Mucosa of descending colon (tissue), 3 donors: ENCODE measurements around the gene TMEM80. TPM values are rescaled to one million over a fixed set of nuclear protein-coding genes. Genes with fewer than 3 reads are reported as not detected.
"Not testable (repeated sequence)": the region's sequence is repeated elsewhere in the genome, so short reads cannot be mapped to it uniquely, and the experiment has no call there.

ENCODE experiments used
- ATAC-seq: fragments of 200-7000 bp; cut with Tn5 transposase; one replicate; pipeline ENCODE4 v1.9.1; 2020; ENCODE audit warnings: mild to moderate bottlenecking, moderate library complexity
- DNase-seq, 3 donors: peaks; one replicate each; pipeline ENCODE4 v3.0.0-alpha.2; 2020
- H3K36me3 ChIP-seq: fragments of 200-600 bp; one replicate; pipeline ENCODE4 v1.8.0; 2021; ENCODE audit warnings: low read depth, mild to moderate bottlenecking
- H3K4me1 ChIP-seq: fragments of 200-600 bp; one replicate; pipeline ENCODE4 v1.8.0; 2021; ENCODE audit warnings: low read depth, mild to moderate bottlenecking
- H3K4me3 ChIP-seq: fragments of 200-600 bp; one replicate; pipeline ENCODE4 v1.8.0; 2021; ENCODE audit warnings: mild to moderate bottlenecking
- H3K9me3 ChIP-seq: fragments of 200-600 bp; one replicate; pipeline ENCODE4 v1.8.0; 2021; ENCODE audit warnings: mild to moderate bottlenecking
- CTCF ChIP-seq: fragments of 200-600 bp; IDR thresholded peaks from one replicate; pipeline ENCODE4 v1.8.0; 2022; ENCODE audit warnings: antibody characterized with exemption, mild to moderate bottlenecking
- intact Hi-C, 2 donors: fragments of 100-400 bp; cut with DNase I in 1 of 2; cut with micrococcal nuclease in 1 of 2; formaldehyde crosslinking; loops; one replicate each; pipeline versions ENCODE4 v1.11.0 to v1.11.1; 2022; cut with DNase I, micrococcal nuclease
- long read RNA-seq, 2 donors: library from polyadenylated mRNA; unstranded; transcript quantifications; one replicate each; pipeline ENCODE4 v2.0.0, GENCODE V29; 2019 to 2021
- total RNA-seq, 3 donors: library from RNA; stranded (reverse); fragmentation: NEBNext Ultra II Directional in 2 of 3; extraction: Animal tissue kit (Norgen Biotek cat#: 25700) in 2 of 3; gene quantifications; one replicate each; pipeline versions ENCODE4 v1.2.1 to v1.2.4, GENCODE V29; 2021 to 2023
- donor health status: DM: no; HTN: no; CAD: no; lungs with moderate emphysema.
- donor health status: DM: no; HTN: no; CAD: no.
- donor health status: DM: no; HTN: yes; CAD: no.

Gene TMEM80
- 10 to 100 TPM; 31.6 to 43.1 (median 38.0) TPM for total RNA-seq
- long read RNA-seq, donor 1, partial matches to known transcripts, result 6 of 46 reads
- long read RNA-seq, donor 1, other reads (novel, unspliced or antisense), result 40 of 46 reads
- long read RNA-seq, donor 2, partial matches to known transcripts, result 1 of 20 reads
- long read RNA-seq, donor 2, other reads (novel, unspliced or antisense), result 19 of 20 reads

GRCh38 chr11:695538-696248, at the start of gene TMEM80:
TSS of gene TMEM80 (plus strand) at chr11:695816. CDS start at chr11:695828, 12 bp downstream.
- Histone ChIP-seq H3K9me3 (no peaks in the 10 kb centered on the region), H3K36me3 (peaks cover 4% of the 10 kb centered on the region), H3K4me1 (peaks cover 30% of the 10 kb centered on the region), H3K4me3 (peak within 1 kb of the TSS; percentile 72)
- peak; percentile 83 for ATAC-seq
- peak; percentile 99 to 100 (median 99) for DNase-seq
- no peak for TF ChIP-seq CTCF
- intact Hi-C loops, result no loop called here

- no peak for DNase-seq
- Histone ChIP-seq H3K4me1 (no peaks in the 10 kb centered on the region), H3K4me3 (no peak overlapping the region), H3K36me3 (no peaks in the 10 kb centered on the region), H3K9me3 (no peaks in the 10 kb centered on the region)
- intact Hi-C loops, result no loop called here
- no peak for TF ChIP-seq CTCF
- no peak for ATAC-seq
Observed at GRCh38 chr11:646214-646613, 49.4 kb upstream of the TMEM80 start.

- ATAC-seq, intact Hi-C loops, H3K4me1 ChIP-seq, DNase-seq, H3K36me3 ChIP-seq, H3K4me3 ChIP-seq, H3K9me3 ChIP-seq: not testable (repeated sequence)
Observed at GRCh38 chr11:647672-648158, 47.9 kb upstream of the TMEM80 start.

- no peak for ATAC-seq
- no peaks in the 10 kb centered on the region for H3K9me3 ChIP-seq
- no peak for DNase-seq
- H3K4me3 ChIP-seq, result no peak overlapping the region
- H3K4me1 ChIP-seq, result peaks cover 5% of the 10 kb centered on the region
- no peaks in the 10 kb centered on the region for H3K36me3 ChIP-seq
- intact Hi-C loops, result no loop called here
- no peak for TF ChIP-seq CTCF
Observed at GRCh38 chr11:650482-650881, 45.1 kb upstream of the TMEM80 start.

- H3K36me3 ChIP-seq, intact Hi-C loops, H3K4me3 ChIP-seq, DNase-seq, ATAC-seq, H3K9me3 ChIP-seq, H3K4me1 ChIP-seq: not testable (repeated sequence)
Observed at GRCh38 chr11:653136-653535, 42.5 kb upstream of the TMEM80 start.

GRCh38 chr11:653837-654236, 41.8 kb upstream of the TMEM80 start:
- no peak for ATAC-seq
- H3K9me3 ChIP-seq, result no peaks in the 10 kb centered on the region

GRCh38 chr11:654444-654843, 41.2 kb upstream of the TMEM80 start:
- H3K4me3 ChIP-seq, H3K9me3 ChIP-seq, H3K36me3 ChIP-seq, H3K4me1 ChIP-seq, intact Hi-C loops, DNase-seq: not testable (repeated sequence)
- ATAC-seq, result peak; percentile 17

More at GRCh38 chr11:653837-654236, 41.8 kb upstream of the TMEM80 start:
- TF ChIP-seq CTCF, result no peak
- H3K4me1 ChIP-seq, result peaks cover 5% of the 10 kb centered on the region
- intact Hi-C loops, result no loop called here
- H3K4me3 ChIP-seq, result no peak overlapping the region
- no peak for DNase-seq
- H3K36me3 ChIP-seq, result no peaks in the 10 kb centered on the region
